Activated T-cell treated with anti-CD3 and anti-CD28 coated beads, Interleukin-2, amount 50 U/mL, for 48 hours (primary cell): ENCODE results near the gene OMD.

Source experiments
- DNase-seq, 2 experiments: peaks; one replicate each; pipeline ENCODE4 v3.0.0-alpha.2; 2020

The OMD gene, protein sequence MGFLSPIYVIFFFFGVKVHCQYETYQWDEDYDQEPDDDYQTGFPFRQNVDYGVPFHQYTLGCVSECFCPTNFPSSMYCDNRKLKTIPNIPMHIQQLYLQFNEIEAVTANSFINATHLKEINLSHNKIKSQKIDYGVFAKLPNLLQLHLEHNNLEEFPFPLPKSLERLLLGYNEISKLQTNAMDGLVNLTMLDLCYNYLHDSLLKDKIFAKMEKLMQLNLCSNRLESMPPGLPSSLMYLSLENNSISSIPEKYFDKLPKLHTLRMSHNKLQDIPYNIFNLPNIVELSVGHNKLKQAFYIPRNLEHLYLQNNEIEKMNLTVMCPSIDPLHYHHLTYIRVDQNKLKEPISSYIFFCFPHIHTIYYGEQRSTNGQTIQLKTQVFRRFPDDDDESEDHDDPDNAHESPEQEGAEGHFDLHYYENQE

GRCh38 chr9:92424340-92424739 is at the start of gene OMD:
Gene OMD, minus strand, starts transcription at chr9:92424471. Its CDS starts 6,913 bp downstream, at chr9:92417558.
- DNase-seq = no peak

DNA sequence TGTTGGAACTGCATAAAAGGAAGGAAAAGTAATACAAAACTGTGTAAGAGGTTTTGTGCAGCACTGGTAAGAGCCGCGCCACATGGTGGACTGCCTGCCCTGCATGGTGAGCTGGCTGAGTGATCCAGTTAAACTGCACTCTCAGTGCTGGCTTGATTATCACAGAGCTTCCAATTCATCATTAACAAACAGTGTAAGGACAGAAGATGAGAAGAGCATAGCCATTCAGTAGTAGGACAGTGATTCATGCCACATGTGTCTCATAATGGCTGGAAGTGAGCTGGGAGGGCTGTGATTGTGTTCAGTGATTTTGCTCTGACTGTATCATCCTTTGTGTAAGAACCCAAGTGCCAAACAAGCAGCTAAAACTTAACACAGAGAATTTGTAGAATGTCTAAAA is 43.9 kb upstream of the OMD start:
- DNase-seq = no peak

DNA sequence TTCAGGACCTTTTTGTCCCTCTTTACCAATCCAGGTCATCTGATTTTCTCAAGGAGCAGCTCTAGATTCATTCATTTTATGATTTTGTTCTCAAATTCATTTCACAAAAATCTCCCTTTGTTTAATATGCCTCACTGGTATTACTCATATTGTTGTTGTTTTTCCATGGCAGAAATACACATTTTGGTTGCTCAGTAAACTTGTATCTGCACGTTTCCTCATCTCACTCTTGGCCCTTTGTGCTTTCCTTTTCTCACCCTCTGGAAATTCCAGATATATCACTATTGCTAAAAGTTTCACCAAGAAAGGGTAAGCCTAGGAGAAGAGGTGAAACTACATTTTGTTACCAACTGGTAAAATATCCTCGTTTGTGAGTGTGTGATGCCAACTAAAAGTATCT is 43.2 kb upstream of the OMD start:
- DNase-seq = no peak

DNA sequence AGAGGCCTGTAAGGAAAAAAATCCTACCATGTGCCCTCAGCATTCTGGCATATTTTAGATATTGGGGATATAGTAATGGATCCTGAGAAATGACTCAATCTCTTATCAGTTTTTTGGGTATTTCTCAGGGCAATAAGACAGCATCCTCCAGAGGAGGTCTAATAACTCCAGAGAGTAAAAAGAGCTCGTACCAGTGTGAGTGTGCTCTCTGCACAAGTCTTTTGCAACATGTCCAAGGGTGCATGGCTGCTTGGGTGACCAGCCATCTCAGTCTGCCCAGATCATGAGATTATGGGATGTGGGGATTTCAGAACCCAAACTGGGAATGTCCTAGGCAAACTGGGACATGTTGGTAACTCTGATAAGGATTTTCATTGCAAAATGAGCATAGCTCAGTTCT is 42.8 kb upstream of the OMD start:
- no peak for DNase-seq

DNA sequence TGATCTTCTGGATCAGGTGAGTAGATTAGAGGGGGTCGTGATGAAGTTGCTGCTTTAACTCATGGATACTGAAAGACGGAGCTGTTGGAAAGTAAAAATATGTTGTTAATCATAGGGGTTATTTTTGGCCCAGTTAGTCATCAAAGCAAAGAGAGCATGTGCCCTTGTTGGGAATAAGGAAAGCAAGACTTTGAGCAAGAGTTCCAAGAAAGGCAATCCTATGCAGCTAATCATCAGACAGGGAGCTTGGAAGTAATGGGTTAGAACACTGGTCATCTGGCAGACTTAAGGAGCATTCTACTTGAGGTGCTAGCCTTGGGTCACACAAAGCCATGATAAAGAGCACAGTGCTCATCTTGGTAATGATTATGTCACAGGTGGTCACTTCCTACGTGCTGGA is 39.7 kb upstream of the OMD start:
- no peak for DNase-seq

- DNase-seq = no peak
Measured at GRCh38 chr9:92463387-92463786, 39.1 kb upstream of the OMD start.

GRCh38 chr9:92457576-92457975 is 33.3 kb upstream of the OMD start:
- DNase-seq = no peak

GRCh38 chr9:92455217-92455616 is 30.9 kb upstream of the OMD start:
- no peak for DNase-seq

GRCh38 chr9:92446536-92446935 is 22.3 kb upstream of the OMD start:
- DNase-seq = no peak

DNA sequence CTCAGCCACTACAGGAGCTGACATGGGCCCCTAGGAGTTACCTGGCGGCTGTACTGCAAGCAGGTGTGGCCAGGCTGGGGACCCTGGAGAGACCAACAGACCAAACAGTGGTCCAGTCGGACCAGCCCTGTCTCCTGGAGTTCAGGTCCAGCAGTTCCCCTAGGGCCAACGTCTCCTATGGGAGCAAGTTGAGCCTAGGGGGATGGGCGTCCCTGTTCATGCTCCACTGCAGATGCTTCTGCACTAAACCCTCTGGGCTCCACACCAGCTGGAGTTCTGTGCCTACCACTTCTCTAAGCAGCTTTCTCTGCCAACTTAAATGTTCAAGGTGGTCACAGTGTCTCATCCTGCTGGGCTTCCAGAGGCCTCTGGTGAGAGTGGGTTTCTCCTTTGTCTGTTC is 20.6 kb upstream of the OMD start:
- DNase-seq = no peak

GRCh38 chr9:92440751-92441046 is 16.4 kb upstream of the OMD start:
- no peak for DNase-seq

GRCh38 chr9:92439921-92440750 is 15.9 kb upstream of the OMD start:
- DNase-seq = no peak

DNA sequence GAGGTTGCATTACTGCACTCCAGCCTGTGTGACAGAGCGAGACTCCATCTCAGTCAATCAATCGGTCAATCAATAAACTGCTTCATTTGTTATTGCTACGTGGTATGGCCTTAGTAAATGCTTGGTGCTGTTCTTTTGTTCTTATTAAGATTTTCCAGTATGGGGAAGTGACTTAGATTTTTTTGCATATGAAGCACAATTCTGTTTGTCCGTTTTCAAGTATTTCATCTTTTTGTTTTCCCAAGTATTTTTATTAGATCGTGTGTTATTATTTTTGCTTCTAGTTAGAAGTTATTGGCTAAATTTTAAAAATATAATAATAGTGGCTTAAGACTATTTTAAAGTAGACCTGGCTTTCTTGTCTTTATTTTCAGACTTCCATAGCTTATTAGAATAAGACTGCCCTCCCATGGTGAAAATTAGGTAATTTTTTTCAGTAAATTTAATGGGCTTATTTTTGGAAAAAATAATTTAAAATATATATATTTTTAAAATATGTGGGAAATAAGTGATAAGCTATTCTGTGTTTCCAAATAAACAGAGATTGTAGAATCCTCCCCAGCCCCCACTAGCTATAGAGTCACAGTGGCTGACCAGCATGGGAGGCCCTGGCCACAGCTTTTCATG is 14.7 kb upstream of the OMD start:
- DNase-seq = no peak

- DNase-seq = no peak
Measured at GRCh38 chr9:92435263-92435662, 11.0 kb upstream of the OMD start.

DNA sequence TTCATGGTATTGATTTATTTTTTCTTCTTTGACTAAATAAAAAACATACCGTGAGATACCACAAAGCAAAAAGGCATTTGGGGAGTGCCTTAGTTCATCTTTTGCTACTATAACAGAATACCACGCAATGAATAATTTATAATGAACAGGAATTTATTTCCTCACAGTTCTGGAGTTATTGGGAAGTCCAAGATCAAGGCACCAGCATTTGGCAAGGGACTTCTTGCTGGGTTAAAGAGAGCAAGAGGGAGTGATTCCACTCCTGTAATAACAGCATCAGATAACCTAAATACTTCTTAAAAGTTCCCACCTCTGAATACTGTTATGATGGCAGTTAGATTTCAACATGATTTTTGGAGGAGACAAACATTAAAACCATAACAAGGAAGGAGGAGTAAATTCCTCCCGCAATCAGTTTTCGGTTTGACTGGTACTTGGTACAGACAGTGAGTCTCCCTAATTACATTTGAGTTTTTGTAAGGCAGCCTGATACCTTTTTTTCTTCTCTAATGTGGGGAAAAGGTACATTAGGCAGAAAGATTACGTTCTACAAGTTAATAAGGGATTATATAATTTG is 8.8 kb upstream of the OMD start:
- no peak for DNase-seq

- no peak for DNase-seq
Measured at GRCh38 chr9:92432350-92432749, 8.1 kb upstream of the OMD start.

- no peak for DNase-seq
Measured at GRCh38 chr9:92429836-92430235, 5.6 kb upstream of the OMD start.

DNA sequence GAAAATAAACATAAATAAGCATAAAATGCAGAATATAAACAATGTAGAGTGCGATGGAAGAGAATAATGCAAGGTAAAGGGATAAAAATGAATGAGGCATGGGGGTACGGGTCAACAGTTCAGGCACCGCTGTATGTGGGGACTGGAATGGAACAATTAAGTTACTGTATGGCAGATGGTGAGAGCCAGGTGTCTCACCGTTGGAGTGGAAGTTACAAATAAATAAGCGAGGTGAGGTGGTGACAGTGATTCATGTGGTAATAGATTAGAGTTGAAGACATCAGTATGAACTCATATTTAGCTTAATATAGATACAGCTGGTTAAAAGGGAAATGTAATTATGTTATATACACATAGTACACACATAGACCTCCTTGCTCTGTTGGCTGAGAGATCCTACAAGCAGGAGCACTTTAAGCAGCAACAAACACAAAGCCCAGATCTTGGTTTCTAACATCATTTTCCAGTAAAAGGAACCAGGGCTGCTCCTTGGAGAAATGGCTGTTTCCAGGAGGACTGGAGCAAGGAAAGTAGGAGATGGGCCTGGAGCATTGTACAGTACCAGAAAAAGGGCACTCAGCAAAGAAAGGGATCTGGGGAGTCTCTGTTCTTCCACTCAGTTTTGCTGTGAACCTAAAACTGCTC is 2.4 kb upstream of the OMD start:
- no peak for DNase-seq

- no peak for DNase-seq
Measured at GRCh38 chr9:92425474-92425873, 1.2 kb upstream of the OMD start.

- no peak for DNase-seq
Measured at GRCh38 chr9:92423612-92424011, 659 bp downstream of the OMD start.

DNA sequence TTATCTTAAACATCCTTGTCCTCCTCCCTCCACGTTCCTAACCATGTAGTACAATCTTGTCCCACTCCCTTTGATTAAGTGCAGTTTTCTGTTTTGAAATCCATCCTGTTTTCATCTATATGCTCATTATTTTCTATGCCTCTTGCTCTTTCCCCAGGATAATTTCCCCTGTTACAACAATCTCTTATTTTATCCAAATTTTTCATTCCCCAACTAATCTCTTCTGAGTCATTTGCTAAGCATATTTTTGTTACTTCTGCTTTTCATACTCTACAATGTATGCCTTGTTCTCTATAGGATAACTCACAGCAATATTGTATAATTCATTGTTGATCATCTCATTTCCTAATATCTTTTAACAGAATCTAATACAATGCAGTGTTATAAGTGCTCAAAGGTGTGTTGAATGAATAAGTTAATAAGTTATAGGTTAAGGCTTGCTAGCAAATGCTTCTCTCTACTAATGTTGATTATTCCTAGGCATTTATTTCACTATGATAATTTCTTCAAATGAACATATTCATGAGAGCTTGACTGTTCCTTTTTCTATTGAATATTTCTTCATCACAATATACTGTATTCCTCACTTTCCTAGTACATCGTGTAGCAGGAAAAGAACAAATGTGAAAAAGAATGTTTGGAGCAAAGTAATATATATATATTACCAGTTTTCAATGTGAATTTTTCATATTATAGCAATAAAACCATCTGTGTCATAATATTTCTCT is 1.5 kb downstream of the OMD start:
- DNase-seq = no peak

GRCh38 chr9:92414566-92414965 is 9.7 kb downstream of the OMD start:
- no peak for DNase-seq
